Transverse colon (tissue), 4 donors: ENCODE data around the gene CD48. TPM values are rescaled to one million over a fixed set of nuclear protein-coding genes. Genes with fewer than 3 reads are reported as not detected.

Experiments
- DNase-seq: peaks from one replicate; pipeline ENCODE4 v3.0.0-alpha.2; 2019
- H3K27ac ChIP-seq, 4 donors: fragments of 200-600 bp; sonication (generic); 2 replicates each; pipeline ENCODE4 v1.5.1; 2016 to 2018; ENCODE audit warnings: inconsistent platforms in 4 of 4
- H3K27me3 ChIP-seq: fragments of 200-600 bp; sonication (generic); 2 replicates; pipeline ENCODE4 v1.5.1; 2017; ENCODE audit warnings: inconsistent platforms
- H3K36me3 ChIP-seq, 4 donors: fragments of 200-600 bp; sonication (generic); 2 replicates each; pipeline ENCODE4 v1.5.1; 2017 to 2019; ENCODE audit warnings: inconsistent platforms in 4 of 4
- H3K4me1 ChIP-seq, 4 donors: fragments of 200-600 bp; sonication (generic); 2 replicates each; pipeline ENCODE4 v1.5.1; 2017 to 2020; ENCODE audit warnings: inconsistent platforms in 4 of 4
- H3K4me3 ChIP-seq, 4 donors: fragments of 200-600 bp; sonication (generic); 1 replicate in 1 of 4; 2 replicates in 3 of 4; pipeline versions ENCODE4 v1.5.1 to v1.6.1; 2017 to 2019; ENCODE audit warnings: inconsistent platforms in 4 of 4
- H3K9me3 ChIP-seq, 2 donors: fragments of 200-600 bp; sonication (generic); 2 replicates each; pipeline ENCODE4 v1.5.1; 2017 to 2019; ENCODE audit warnings: inconsistent platforms in 2 of 2
- CTCF ChIP-seq, 5 experiments: fragments of 200-600 bp in 3 of 5; fragments of 450-650 bp in 2 of 5; sonication (generic) in 3 of 5; IDR thresholded peaks; 1 replicate in 2 of 5; 2 replicates in 3 of 5; pipeline ENCODE4 v1.5.1; 2016 to 2017; ENCODE audit warnings: antibody characterized with exemption in 5 of 5, inconsistent platforms in 3 of 5, mild to moderate bottlenecking in 2 of 5, moderate library complexity in 1 of 5
- EP300 ChIP-seq: sonication (generic); formaldehyde crosslinking; IDR thresholded peaks from one replicate; pipeline ENCODE4 v1.6.1; 2017; ENCODE audit warnings: antibody characterized with exemption, low read depth
- POLR2A ChIP-seq: fragments of 450-650 bp; IDR thresholded peaks from one replicate; pipeline ENCODE4 v1.6.1; 2016; ENCODE audit warnings: antibody characterized with exemption, mild to moderate bottlenecking, moderate library complexity
- POLR2AphosphoS5 ChIP-seq, 3 donors: sonication (generic); formaldehyde crosslinking; IDR thresholded peaks; one replicate each; pipeline ENCODE4 v1.6.1; 2016; ENCODE audit warnings: antibody characterized with exemption in 3 of 3
- WGBS, 2 donors: methylation state at CpG; one replicate each; pipeline ENCODE4 v1.1.5; 2018; ENCODE audit warnings: low coverage in 1 of 2; 5-methylcytosine and 5-hydroxymethylcytosine counted together
- in situ Hi-C, 4 donors: fragments of 200-750 bp; cut with MboI; loops; one replicate each; pipeline versions ENCODE4 v1.15.0 to v1.15.1; 2017; ENCODE audit warnings: low sequenced_read_pairs in 3 of 4, low pct_ligation_motif_present in 1 of 4, low pct_unique_long_range_greater_than_20kb in 1 of 4
- intact Hi-C: fragments of 100-400 bp; cut with DNase I; formaldehyde crosslinking; loops from one replicate; pipeline ENCODE4 v1.15.1; 2023; ENCODE audit warnings: low total_unique reads
- total RNA-seq, 4 donors: library from RNA; depleted of rRNA; stranded (reverse); fragments of >200 nt; gene quantifications; one replicate each; pipeline ENCODE4 v1.1.0, GENCODE V29; 2016

The CD48 gene
- total RNA-seq, 4 donors from 2014 or later, result 7.5 to 31.3 (median 17.6) TPM; not detected in 1

- Histone ChIP-seq H3K9me3 (no peaks in the 10 kb centered on the region), H3K4me3 (no peak overlapping the region), H3K36me3 (no peaks in the 10 kb centered on the region), H3K27me3 (no peaks in the 10 kb centered on the region), H3K4me1 (no peaks in the 10 kb centered on the region), H3K27ac (no peak overlapping the region)
- TF ChIP-seq EP300, result no peak
- TF ChIP-seq CTCF (IDR thresholded peaks at IDR 0.05), result no peak
- TF ChIP-seq POLR2AphosphoS5 (IDR thresholded peaks at IDR 0.05), result no peak
- TF ChIP-seq POLR2A, result no peak
- in situ Hi-C loops (loop anchor here in 2 of 4 donors (25.0 kb wide), 1 partner anchor 215 kb away; the partner anchor contains the start of gene ITLN2 (in 2 of the 2)), intact Hi-C loops (no loop called here)
- DNase-seq, result no peak
Observed at GRCh38 chr1:160747717-160748116, 36.1 kb upstream of the CD48 start.

- TF ChIP-seq CTCF (IDR thresholded peaks at IDR 0.05) (no peak), POLR2A (no peak), POLR2AphosphoS5 (IDR thresholded peaks at IDR 0.05) (no peak), EP300 (no peak)
- intact Hi-C loops, result loop anchor here (1.0 kb wide), 1 partner anchor 14 kb away; no protein-coding TSS in a partner anchor
Observed at GRCh38 chr1:160746836-160747500, 35.3 kb upstream of the CD48 start.

GRCh38 chr1:160745551-160745950 is 33.9 kb upstream of the CD48 start:
- WGBS, 2 donors, result 43 to 50% methylated on average over 1 of the region's 1 CpG
- H3K4me1 ChIP-seq, result no peaks in the 10 kb centered on the region
- intact Hi-C loops, result no loop called here
- H3K27me3 ChIP-seq, result no peaks in the 10 kb centered on the region
- DNase-seq, result no peak
- H3K4me3 ChIP-seq, result no peak overlapping the region
- no peak for TF ChIP-seq POLR2A
- no peak for TF ChIP-seq CTCF (IDR thresholded peaks at IDR 0.05)
- TF ChIP-seq POLR2AphosphoS5 (IDR thresholded peaks at IDR 0.05), result no peak
- no peak for TF ChIP-seq EP300
- H3K27ac ChIP-seq, result no peak overlapping the region
- H3K36me3 ChIP-seq, result no peaks in the 10 kb centered on the region
- in situ Hi-C loops, result loop anchor here in 2 of 4 donors (25.0 kb wide), 1 partner anchor 217 kb away; the partner anchor contains the start of gene ITLN2 (in 2 of the 2)
- H3K9me3 ChIP-seq, result no peaks in the 10 kb centered on the region

More at GRCh38 chr1:160746836-160747500, 35.3 kb upstream of the CD48 start:
- 56 to 74% methylated on average over 3 to 7 of the region's 7 CpGs for WGBS, 2 donors
- no peaks in the 10 kb centered on the region for H3K9me3 ChIP-seq
- no peak for DNase-seq
- no peaks in the 10 kb centered on the region for H3K36me3 ChIP-seq
- in situ Hi-C loops, result loop anchor here in 2 of 4 donors (25.0 kb wide), 1 partner anchor 215 kb away; the partner anchor contains the start of gene ITLN2 (in 2 of the 2)
- no peak overlapping the region for H3K4me3 ChIP-seq
- H3K27me3 ChIP-seq, result no peaks in the 10 kb centered on the region
- no peaks in the 10 kb centered on the region for H3K4me1 ChIP-seq
- no peak overlapping the region for H3K27ac ChIP-seq

GRCh38 chr1:160744852-160745520 is 33.4 kb upstream of the CD48 start:
- in situ Hi-C loops (loop anchor here in 2 of 4 donors (25.0 kb wide), 1 partner anchor 217 kb away; the partner anchor contains the start of gene ITLN2 (in 2 of the 2)), intact Hi-C loops (no loop called here)
- no peak for TF ChIP-seq POLR2AphosphoS5 (IDR thresholded peaks at IDR 0.05)
- TF ChIP-seq POLR2A, result no peak
- TF ChIP-seq CTCF (IDR thresholded peaks at IDR 0.05), result no peak
- no peak for TF ChIP-seq EP300
- H3K27ac ChIP-seq, result peak overlapping the region in 1 of 4 donors; percentile 20
- no peaks in the 10 kb centered on the region for H3K27me3 ChIP-seq
- no peak for DNase-seq
- no peak overlapping the region for H3K4me3 ChIP-seq
- WGBS, 2 donors, result 76 to 78% methylated on average over 3 to 5 of the region's 5 CpGs
- no peaks in the 10 kb centered on the region for H3K9me3 ChIP-seq
- no peaks in the 10 kb centered on the region for H3K4me1 ChIP-seq
- H3K36me3 ChIP-seq, result no peaks in the 10 kb centered on the region
